Endometrial microvascular endothelial cells (primary cell): ENCODE measurements around the gene ANXA9. TPM values are rescaled to one million over a fixed set of nuclear protein-coding genes. Genes with fewer than 3 reads are reported as not detected.

ENCODE experiments used
- in situ Hi-C: cut with HindIII; loops from 2 replicates; pipeline ENCODE4 v1.10.0; 2017; ENCODE audit warnings: low sequenced_read_pairs, low pct_unique_long_range_greater_than_20kb; ENCODE audit errors: inconsistent ontology term
- total RNA-seq: library from RNA; depleted of rRNA; stranded (reverse); fragments of >200 nt; gene quantifications from one replicate; pipeline ENCODE4 v1.2.3, GENCODE V29; 2015; ENCODE audit errors: inconsistent ontology term

The ANXA9 gene
- total RNA-seq, 1 donor from 2014 or later, result not detected

DNA sequence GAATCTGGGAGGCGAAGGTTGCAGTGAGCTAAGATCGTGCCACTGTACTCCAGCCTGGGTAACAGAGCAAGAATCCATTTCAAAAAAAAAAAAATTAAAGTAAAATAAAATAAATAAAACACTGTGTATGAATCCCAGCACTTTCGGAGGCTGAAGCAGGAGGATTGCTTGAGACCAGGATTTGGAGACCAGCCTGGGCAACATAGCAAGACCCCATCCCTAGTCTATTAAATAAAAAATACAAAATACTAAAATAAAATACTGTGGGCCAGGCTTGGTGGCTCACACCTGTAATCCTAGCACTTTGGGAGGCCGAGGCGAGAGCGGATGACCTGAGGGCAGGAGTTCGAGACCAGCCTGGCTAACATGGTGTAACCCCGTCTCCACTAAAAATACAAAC is 50.1 kb downstream of the ANXA9 start:
- in situ Hi-C loops, result no loop called here

DNA sequence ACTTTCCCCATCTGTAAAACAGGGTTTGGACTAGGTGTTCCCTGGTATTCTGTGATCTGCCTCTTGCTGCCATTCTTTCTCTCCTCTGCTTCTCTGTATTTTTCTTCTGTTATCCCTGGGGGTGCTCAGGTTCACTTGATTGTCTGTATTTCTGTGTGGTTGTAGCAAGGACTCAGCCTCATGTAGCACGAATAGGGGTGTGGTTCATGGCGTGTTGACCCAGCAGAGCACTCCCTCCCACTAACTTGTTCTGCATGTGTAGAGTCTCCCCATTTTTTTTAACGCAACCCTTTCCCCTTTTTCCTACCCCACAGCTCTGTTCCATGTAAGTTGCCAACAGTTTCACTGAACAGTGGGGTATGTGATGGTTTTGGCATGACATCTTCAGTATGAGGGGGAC is 53.1 kb downstream of the ANXA9 start:
- in situ Hi-C loops, result no loop called here

DNA sequence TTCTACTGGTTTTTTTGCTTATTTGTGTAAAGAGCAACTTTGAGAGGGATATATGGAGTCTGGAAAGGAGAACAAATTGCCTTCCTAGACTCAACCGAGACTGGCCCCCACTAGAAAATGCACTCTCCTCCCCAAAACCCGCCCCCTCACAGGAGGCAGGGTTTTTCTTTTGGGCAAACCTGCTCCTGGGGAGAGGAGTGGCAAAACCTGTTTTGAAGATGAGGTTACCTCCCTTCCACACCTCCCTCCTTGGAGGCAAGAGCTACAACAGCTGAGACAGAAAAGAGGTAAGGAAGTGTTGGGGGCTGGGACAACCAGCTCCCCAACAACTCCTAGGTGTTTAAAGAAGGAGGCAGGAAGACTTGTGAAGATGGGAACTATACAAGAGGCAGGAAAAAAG is 54.3 kb downstream of the ANXA9 start, which contains the start of gene BNIPL:
Gene BNIPL (plus strand): TSS at position 231 of the 400 bp plus-strand sequence. CDS start 140 bp downstream, at position 371.
- in situ Hi-C loops, result no loop called here

DNA sequence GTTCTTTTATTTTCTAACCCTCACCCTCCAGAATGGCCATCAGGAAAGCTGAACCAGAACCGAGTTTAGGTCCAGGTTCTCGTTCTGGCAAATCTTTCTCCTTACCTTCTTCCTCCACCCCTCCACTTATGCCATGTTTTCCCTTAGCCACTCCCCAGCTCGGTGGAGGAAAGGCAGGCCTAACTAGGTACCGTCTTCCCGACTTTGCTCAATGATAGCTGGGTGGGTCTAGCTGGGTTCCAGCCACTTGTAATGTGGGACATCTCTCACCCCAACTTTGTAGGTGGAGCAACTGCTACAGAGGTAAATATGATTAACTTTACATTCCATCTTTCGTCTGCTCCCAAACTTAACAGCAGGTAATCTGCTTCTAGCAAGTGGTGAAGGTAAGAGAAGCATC is 54.9 kb downstream of the ANXA9 start:
- in situ Hi-C loops, result no loop called here

DNA sequence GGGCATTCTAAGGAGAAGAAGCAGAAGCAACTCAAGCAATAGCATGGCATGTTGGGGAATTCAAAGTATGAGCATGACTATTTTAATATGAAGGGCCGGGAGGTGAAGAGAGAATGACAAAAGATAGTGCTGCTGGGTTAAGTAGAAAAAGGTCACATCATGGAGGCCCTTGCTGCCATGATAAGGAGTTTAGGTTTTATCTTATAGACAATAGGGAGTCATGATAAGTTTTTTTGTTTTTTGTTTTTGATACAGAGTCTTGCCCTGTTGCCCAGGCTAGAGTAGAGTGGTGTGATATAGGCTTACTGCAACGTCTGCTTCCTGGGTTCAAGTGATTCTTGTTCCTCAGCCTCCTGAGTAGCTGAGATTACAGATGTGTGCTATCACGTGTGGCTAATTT is 57.4 kb downstream of the ANXA9 start:
- in situ Hi-C loops, result no loop called here

DNA sequence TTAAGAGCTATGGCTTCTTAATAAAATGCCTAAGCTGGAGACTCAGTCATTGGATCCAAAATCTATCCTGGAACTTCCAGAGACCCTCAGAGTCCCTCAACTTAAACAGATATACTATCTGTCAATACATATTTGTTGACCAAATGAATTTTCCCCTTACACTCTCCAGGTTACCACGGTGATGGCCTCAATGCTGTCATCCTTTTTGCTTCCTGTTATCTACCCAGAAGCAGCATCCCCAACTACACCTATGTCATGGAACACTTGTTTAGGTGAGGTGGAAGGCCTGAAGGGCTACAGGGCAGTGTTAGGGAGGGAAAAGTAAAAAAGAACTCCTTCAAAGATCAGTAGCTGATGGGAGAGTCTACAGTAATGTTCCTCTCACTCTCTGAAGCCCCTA is 61.1 kb downstream of the ANXA9 start:
- in situ Hi-C loops, result no loop called here

Other genes starting within 250 kb of the ANXA9 start
- gene CTSS, start 216.5 kb upstream of the ANXA9 start, total RNA-seq, result 74.1 TPM
- 4.8 TPM for gene CTSK, start 174.0 kb upstream of the ANXA9 start, total RNA-seq
- gene ARNT, start 105.7 kb upstream of the ANXA9 start, total RNA-seq, result 15.9 TPM
- not detected for gene CTXND2, start 95.2 kb upstream of the ANXA9 start, total RNA-seq
- gene SETDB1, start 55.9 kb upstream of the ANXA9 start, total RNA-seq, result 31.9 TPM
- gene CERS2, start 7.5 kb upstream of the ANXA9 start, total RNA-seq, result 144 TPM
- 9.4 TPM for gene MINDY1, start 24.6 kb downstream of the ANXA9 start, total RNA-seq
- 6.3 TPM for gene PRUNE1, start 26.2 kb downstream of the ANXA9 start, total RNA-seq
- gene BNIPL, start 54.3 kb downstream of the ANXA9 start, total RNA-seq, result not detected
- gene C1orf56, start 65.5 kb downstream of the ANXA9 start, total RNA-seq, result 4.6 TPM
- gene CDC42SE1, start 77.3 kb downstream of the ANXA9 start, total RNA-seq, result 75.7 TPM
- gene MLLT11, start 78.1 kb downstream of the ANXA9 start, total RNA-seq, result 14.2 TPM
- 14.4 TPM for gene GABPB2, start 88.5 kb downstream of the ANXA9 start, total RNA-seq
- gene SEMA6C, start 164.3 kb downstream of the ANXA9 start, total RNA-seq, result 51.7 TPM
- gene TNFAIP8L2, start 174.4 kb downstream of the ANXA9 start, total RNA-seq, result 0.37 TPM
- gene LYSMD1, start 183.6 kb downstream of the ANXA9 start, total RNA-seq, result 2.5 TPM
- gene SCNM1, start 183.9 kb downstream of the ANXA9 start, total RNA-seq, result 34.4 TPM
- gene TMOD4, start 193.7 kb downstream of the ANXA9 start, total RNA-seq, result not detected
- gene VPS72, start 207.9 kb downstream of the ANXA9 start, total RNA-seq, result 69.4 TPM
- gene PIP5K1A, start 216.3 kb downstream of the ANXA9 start, total RNA-seq, result 50.7 TPM